Right forelimb (tissue), 1 donor: Measurements from ENCODE around the gene ZFHX3.

Experiments
- DNase-seq: peaks from one replicate; pipeline ENCODE4 v3.0.0-alpha.2; 2018

The ZFHX3 gene

GRCh38 chr16:73067671-73068540, 20.0 kb upstream of the ZFHX3 start:
- no peak for DNase-seq

DNA sequence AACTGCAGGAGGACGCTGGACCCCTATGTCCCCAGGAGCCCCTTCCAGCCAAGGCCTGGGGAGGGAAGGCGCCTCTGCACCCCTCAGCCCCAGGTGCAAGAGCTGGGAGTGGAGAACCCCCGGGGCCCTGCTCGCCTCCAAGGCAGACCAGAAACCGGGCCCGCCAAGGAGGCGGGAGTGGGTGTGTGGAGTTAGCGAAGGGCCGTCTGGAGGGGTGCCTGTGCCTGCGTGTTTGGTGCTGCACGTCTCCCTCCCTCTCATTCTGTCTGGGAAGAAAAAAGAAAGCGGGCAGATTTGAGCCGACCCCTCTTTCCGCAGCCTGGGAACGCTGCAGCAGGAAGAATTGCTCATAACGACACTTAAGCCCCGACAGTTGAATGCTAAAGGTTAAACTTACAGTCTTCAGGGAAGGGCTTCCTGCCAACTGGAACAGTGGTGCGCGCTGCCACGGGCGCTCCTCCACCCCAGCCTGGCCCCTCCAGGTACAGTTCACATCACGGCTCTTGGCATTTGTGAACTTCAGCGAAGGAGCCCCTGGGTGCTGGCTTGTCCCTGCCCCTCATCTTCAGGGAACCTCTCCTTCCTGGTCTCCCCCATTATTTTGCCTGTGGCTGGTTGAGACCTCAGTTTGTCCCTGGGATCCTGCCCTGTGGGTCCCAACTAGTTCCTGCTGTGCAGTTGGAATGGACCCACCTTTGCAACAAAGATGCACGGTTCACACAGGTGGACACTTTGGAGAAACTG, 19.2 kb upstream of the ZFHX3 start:
- DNase-seq: no peak

DNA sequence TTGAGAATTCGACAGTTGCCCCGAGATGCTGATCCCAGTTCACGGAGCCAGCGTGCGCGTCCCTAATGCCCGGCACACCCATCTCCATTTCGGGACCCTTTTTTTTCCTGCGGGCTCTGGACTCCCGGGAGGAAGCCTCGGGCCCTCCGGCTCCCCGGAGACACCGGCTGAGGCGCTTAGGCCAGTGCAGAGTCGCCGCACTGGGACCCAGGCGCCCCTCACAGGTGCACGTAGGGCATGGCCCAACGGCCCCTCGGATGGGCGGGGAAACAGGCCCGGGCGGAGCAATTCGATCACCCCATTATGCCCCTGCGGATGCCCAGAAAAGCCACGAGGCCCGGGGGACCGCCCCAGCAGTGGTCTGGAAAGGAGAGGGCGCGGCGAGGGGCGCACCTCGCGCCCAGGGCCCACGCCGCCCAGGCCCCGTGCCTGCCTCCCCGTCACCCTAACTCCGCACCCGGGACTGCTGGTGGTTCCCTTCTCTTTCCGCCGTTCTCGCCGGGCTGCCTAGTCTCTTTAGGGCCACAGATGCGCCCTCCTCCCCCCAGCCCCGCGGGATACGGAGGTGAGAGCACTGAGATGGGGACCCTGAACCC, 18.5 kb upstream of the ZFHX3 start:
- DNase-seq: no peak

- DNase-seq: no peak
These were observed 17.9 kb upstream of the ZFHX3 start for GRCh38 chr16:73065632-73066330.

DNA sequence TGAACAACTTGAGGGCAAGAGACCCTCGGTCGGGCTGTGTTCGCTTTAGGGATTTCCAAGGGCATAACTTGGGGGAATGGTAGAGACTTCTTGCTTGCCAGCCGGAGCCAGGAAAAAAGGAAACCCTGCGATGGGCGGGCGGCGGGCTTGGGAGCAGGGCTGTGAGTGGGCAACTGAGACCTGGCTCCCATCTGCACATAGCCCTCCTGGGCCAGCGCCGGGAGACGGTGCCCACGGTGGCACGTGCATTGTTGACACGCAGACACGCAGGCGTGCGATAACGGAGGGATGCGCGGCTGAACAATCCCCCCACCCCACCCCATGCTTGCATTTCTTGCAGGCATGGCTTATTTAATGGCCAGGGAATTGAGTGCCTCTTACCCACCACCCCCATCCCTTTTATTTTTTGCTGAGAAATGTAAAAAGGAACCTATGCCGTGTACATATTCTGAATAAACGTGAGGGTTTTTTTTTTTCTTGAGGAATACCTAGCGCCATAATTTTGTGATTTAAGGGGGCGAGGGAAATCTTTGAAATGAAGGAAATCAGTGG, 17.1 kb upstream of the ZFHX3 start:
- no peak for DNase-seq

- no peak for DNase-seq
These were observed 16.5 kb upstream of the ZFHX3 start for GRCh38 chr16:73064212-73064993.

DNA sequence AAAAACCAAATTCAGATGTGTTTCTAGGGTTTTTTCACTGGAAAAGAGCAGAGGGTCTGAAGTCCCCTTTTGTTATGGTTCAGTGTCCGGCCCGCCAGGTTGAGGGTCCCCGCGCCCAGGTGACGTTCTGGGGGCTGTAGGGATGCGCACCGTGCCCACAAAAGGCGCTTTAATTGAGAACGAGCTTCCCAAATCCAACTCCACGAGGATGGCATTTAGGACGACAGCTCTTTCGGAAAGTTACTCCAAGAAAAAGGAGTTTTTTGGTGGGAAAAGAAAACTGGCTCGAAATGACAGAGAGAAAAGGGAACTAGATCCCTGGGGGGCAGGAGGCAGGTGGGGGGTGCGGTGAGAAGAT, 15.9 kb upstream of the ZFHX3 start:
- DNase-seq: no peak

GRCh38 chr16:73062743-73063733, 15.1 kb upstream of the ZFHX3 start:
- DNase-seq: peak; percentile 53

DNA sequence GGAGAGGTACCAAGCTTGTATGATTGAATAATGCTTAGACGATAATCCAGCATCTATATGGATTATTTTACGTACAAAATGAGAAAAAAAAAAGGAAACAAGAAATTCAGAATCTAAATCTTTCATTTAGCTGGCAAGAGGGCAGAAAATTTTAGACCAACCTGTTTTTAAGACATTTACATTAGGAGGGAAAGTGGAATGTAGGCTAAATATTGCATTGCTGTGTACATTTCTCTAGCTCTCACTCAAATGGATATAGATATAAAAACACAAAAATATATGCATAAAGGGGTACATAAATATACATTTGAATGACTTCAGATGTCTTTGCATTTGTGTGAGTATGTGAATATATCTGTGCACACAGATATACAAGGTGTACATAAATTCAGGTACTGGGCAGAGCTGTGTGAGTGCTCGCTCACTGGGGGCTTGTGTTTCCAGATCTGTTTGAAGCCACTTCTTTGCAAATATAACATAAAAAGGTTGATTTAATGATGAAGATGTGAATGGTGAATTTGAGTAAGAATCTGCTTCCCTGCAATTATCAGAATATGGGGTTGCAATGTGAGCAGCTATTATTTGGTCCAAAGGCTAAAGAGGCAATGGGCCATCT, 14.2 kb upstream of the ZFHX3 start:
- DNase-seq: no peak

DNA sequence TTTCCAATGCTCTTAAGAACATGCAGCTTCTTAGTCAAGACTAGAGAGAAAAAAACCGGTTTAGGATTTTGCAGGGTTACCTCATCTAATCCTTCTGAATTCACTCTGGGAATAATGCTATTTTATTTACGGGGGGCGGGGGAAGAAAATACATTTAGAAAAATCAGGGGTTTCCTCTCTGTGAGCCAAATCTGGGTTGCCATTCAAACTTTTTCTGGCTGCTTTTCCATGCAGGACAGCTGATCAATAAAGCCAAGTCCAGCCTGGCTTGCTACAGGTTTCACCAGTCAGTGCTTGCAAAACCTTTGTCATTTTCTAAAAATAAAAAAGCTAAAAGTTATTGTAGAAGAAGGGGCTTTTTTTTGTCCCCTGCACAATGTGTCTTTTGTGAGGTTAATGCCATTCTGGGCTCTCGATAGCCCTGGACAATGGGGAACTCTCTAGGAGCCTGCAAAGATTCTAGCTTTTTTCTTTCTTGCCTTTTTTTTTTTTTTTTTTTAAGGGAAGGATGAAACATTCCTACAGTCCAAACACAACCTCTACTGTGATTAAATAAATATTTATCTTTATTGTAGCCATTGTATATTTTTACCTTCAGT, 13.1 kb upstream of the ZFHX3 start:
- DNase-seq: no peak

DNA sequence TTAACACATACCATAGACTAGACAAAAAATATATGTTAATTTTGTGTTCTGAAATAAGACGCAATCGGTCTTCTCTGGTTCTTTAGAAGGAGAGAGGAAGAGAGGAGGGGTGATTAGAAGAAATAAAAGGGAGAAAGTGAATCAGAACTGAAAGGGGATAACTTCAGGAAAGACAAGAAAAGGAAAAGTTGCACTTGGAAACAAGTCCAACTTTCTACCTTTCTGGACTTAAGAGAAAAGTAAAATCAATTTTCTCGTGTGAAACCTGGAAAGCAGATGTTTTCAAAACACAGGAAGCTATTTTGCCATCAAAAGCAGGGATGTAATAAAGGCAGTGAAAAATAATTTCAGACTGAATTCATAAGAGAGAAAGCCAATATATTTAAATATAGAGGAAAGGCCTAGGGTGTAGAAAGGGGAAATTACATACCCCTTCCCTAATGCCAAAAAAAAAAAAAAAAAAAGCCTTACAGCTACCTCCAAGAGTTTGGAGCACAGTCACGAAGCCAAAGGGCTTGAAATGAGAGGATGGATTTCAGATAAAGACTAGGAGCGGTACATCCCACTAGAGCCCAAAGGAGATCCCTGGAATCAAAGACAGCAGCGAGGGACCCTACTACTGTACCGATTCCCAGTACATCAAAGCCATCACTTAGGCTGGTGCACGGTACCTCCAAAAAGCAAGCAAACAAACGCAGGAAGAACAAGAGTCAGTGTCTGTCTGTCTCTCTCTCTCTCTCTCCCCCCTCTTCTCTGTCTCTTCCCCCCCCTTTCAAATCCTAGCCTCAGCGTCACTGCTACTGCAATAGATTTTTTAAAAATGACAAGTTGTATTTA, 12.1 kb upstream of the ZFHX3 start:
- no peak for DNase-seq

DNA sequence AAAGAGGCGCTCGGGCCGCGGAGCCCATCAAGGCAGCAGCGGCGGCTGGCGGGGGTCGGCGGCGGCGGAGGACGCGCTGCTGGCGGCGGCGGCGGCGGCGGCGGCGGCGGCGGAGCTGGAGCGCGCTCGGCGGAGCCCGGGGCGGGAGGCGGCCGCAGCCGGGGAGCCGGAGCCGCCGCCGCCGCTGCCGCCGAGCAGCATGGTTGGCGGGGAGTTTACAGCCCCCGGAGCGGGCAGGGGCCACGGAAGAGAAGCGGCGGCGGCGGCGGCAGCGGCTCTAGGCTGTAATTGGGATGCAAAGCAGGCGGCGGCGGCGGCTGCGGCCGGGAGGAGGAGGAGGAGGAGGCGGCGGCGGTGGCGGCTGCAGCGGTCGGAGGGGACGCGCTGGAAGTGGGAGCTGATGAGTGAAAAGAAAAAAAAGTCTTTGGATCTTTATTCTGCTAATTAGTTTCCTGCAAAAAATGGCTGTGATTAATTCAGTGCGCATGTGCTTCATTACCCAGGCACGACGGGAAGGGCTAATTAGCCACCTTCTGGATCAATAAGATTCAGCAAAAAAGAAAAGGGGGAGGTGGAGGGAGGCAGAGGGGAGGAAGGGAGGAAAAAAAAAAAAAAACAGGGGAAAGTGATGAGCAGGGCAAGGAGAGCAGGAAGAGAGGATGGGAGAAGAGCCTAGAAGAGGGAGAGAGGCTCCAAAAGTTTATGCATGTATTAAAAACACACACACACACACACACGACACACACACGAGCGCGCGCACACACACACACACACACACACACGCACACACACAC, 10.9 kb upstream of the ZFHX3 start:
- no peak for DNase-seq

GRCh38 chr16:73058221-73058615, 10.3 kb upstream of the ZFHX3 start:
- DNase-seq: peak; percentile 78

- DNase-seq: no peak
These were observed 9.6 kb upstream of the ZFHX3 start for GRCh38 chr16:73057291-73058210.

DNA sequence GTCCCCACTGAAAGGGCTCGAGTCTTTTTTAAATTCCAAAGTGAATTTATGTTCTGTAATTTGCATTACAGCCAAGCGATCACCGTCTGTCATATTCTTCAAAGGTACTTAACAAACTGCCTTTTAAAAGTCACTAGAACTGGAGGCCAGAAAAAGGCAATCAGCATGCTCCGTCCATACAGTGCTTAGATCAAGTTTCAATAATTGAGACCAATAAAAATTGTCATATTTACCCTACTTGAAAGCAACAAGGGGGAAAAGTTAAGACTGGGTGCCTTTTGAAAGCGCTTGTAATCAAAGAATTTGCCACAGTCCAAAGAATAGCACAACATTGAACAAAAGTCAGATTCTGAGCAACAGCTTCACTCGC, 9.0 kb upstream of the ZFHX3 start:
- no peak for DNase-seq

GRCh38 chr16:73056448-73056847, 8.5 kb upstream of the ZFHX3 start:
- DNase-seq: no peak
